Bronchial epithelial cell (primary cell): ENCODE measurements around the gene FAM131C. TPM values are rescaled to one million over a fixed set of nuclear protein-coding genes. Genes with fewer than 3 reads are reported as not detected.

Experiments used
- DNase-seq: peaks from one replicate; pipeline ENCODE4 v3.0.0-alpha.2; 2010; ENCODE audit warnings: low read depth
- FAIRE-seq: peaks from 2 replicates; lab custom pipeline; 2011; peaks lifted over from hg19 to GRCh38; lab: Jason Lieb, UNC
- H3K27me3 ChIP-seq: 2 replicates; pipeline ENCODE4 v1.5.1; 2011; ENCODE audit warnings: low read length; ENCODE audit not compliant: control insufficient read depth, insufficient read depth
- H3K36me3 ChIP-seq: 2 replicates; pipeline ENCODE4 v1.5.1; 2011; ENCODE audit warnings: low read length; ENCODE audit not compliant: control insufficient read depth, insufficient read depth
- H3K4me3 ChIP-seq: 2 replicates; pipeline ENCODE4 v1.5.1; 2011; ENCODE audit warnings: mild to moderate bottlenecking, low read depth, low read length, control low read depth
- total RNA-seq: library from RNA; depleted of rRNA; stranded (reverse); fragments of >200 nt; gene quantifications from 2 replicates; pipeline ENCODE4 v1.2.1, GENCODE V29; 2014
- TF ChIP-seq, protein P1 (sequence below): IDR thresholded peaks from 2 replicates; pipeline ENCODE4 v1.5.1; 2011; ENCODE audit warnings: mild to moderate bottlenecking, moderate library complexity, low read length, control low read depth, inconsistent platforms; ENCODE audit not compliant: insufficient read depth, severe bottlenecking

Gene FAM131C
- total RNA-seq, 1 donor from 2014 or later, result 0.53 TPM

GRCh38 chr1:16018749-16019643 is 54.5 kb downstream of the FAM131C start:
- Histone ChIP-seq H3K27me3 (peaks cover 2% of the 10 kb centered on the region), H3K36me3 (no peaks in the 10 kb centered on the region), H3K4me3 (no peak overlapping the region)
- DNase-seq (no peak), FAIRE-seq (no peak)
- TF ChIP-seq, protein P1, sequence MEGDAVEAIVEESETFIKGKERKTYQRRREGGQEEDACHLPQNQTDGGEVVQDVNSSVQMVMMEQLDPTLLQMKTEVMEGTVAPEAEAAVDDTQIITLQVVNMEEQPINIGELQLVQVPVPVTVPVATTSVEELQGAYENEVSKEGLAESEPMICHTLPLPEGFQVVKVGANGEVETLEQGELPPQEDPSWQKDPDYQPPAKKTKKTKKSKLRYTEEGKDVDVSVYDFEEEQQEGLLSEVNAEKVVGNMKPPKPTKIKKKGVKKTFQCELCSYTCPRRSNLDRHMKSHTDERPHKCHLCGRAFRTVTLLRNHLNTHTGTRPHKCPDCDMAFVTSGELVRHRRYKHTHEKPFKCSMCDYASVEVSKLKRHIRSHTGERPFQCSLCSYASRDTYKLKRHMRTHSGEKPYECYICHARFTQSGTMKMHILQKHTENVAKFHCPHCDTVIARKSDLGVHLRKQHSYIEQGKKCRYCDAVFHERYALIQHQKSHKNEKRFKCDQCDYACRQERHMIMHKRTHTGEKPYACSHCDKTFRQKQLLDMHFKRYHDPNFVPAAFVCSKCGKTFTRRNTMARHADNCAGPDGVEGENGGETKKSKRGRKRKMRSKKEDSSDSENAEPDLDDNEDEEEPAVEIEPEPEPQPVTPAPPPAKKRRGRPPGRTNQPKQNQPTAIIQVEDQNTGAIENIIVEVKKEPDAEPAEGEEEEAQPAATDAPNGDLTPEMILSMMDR, result no peak

- DNase-seq (no peak), FAIRE-seq (no peak)
- H3K27me3 ChIP-seq, result peaks cover 2% of the 10 kb centered on the region
- no peak overlapping the region for H3K4me3 ChIP-seq
- H3K36me3 ChIP-seq, result no peaks in the 10 kb centered on the region
- TF ChIP-seq, protein P1, result no peak
Observed at GRCh38 chr1:16018308-16018707, 55.1 kb downstream of the FAM131C start.

- DNase-seq, result no peak
- FAIRE-seq, result no peak
- TF ChIP-seq, protein P1, result no peak
- Histone ChIP-seq H3K4me3 (no peak within 1 kb of the TSS), H3K27me3 (peaks cover 2% of the 10 kb centered on the region), H3K36me3 (no peaks in the 10 kb centered on the region)
Observed at GRCh38 chr1:16017461-16018303, 55.8 kb downstream of the FAM131C start, which contains the start of gene HSPB7. Gene HSPB7, minus strand, starts transcription at chr1:16018043. Its CDS starts 80 bp downstream, at chr1:16017963.

DNA sequence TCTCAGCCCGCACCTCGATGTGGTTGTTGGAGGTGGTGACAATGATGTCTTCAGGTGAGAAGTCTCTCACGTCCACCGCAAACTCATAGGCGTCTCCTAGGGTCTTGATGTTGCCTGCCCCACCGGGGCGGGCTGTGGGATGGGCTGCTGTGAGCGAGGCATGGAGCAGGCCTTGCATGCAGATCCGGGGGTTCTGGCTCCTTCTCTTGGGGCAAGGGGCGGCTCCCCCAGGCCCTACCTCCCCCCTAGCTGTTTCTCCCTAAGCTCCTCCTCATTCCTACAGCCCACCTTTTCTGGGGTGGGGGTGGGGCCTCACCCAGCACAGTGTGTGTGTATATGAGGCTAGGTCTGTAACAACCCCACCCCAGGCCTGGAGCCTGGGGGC is 56.4 kb downstream of the FAM131C start:
- FAIRE-seq (no peak), DNase-seq (no peak)
- peaks cover 2% of the 10 kb centered on the region for H3K27me3 ChIP-seq
- H3K4me3 ChIP-seq, result no peak overlapping the region
- TF ChIP-seq, protein P1, result no peak
- no peaks in the 10 kb centered on the region for H3K36me3 ChIP-seq

GRCh38 chr1:16015960-16016901 is 57.2 kb downstream of the FAM131C start:
- no peak for FAIRE-seq
- TF ChIP-seq, protein P1, result no peak
- Histone ChIP-seq H3K36me3 (no peaks in the 10 kb centered on the region), H3K27me3 (peaks cover 2% of the 10 kb centered on the region), H3K4me3 (no peak overlapping the region)
- no peak for DNase-seq
